ENCODE results near the gene ROR2. TPM values are rescaled to one million over a fixed set of nuclear protein-coding genes. Genes with fewer than 3 reads are reported as not detected.

The ROR2 gene
- total RNA-seq, 1 donor from 2014 or later = 0.32 TPM

GRCh38 chr9:91761362-91761761, 188.7 kb downstream of the ROR2 start:
- H3K27ac ChIP-seq = no peak overlapping the region
- intact Hi-C loops (cut with DNase I) = no loop called here
- H3K27me3 ChIP-seq = no peaks in the 10 kb centered on the region
- H3K4me3 ChIP-seq = no peak overlapping the region
- no peak for TF ChIP-seq CTCF (IDR thresholded peaks at IDR 0.05)
- DNase-seq (ENCODE audit: low spot score in 2 of 2) = no peak
- H3K4me1 ChIP-seq = no peaks in the 10 kb centered on the region
- no peaks in the 10 kb centered on the region for H3K9me3 ChIP-seq
- H3K36me3 ChIP-seq = no peaks in the 10 kb centered on the region

- no peaks in the 10 kb centered on the region for H3K4me1 ChIP-seq
- H3K36me3 ChIP-seq = no peaks in the 10 kb centered on the region
- H3K27me3 ChIP-seq = no peaks in the 10 kb centered on the region
- H3K9me3 ChIP-seq = no peaks in the 10 kb centered on the region
- no peak for TF ChIP-seq CTCF (IDR thresholded peaks at IDR 0.05)
- H3K4me3 ChIP-seq = no peak overlapping the region
- intact Hi-C loops (cut with DNase I) = no loop called here
- no peak for DNase-seq (ENCODE audit: low spot score in 2 of 2)
- H3K27ac ChIP-seq = no peak overlapping the region
Measured at GRCh38 chr9:91760906-91761305, 189.1 kb downstream of the ROR2 start.

- no peak for TF ChIP-seq CTCF (IDR thresholded peaks at IDR 0.05)
- Histone ChIP-seq H3K27ac (no peak overlapping the region), H3K4me3 (no peak overlapping the region), H3K9me3 (no peaks in the 10 kb centered on the region), H3K4me1 (no peaks in the 10 kb centered on the region), H3K27me3 (no peaks in the 10 kb centered on the region), H3K36me3 (no peaks in the 10 kb centered on the region)
- intact Hi-C loops (cut with DNase I) = no loop called here
- DNase-seq (ENCODE audit: low spot score in 2 of 2) = no peak
Measured at GRCh38 chr9:91758491-91758981, 191.5 kb downstream of the ROR2 start.

GRCh38 chr9:91757782-91758181, 192.2 kb downstream of the ROR2 start:
- intact Hi-C loops (cut with DNase I) = no loop called here
- no peak for TF ChIP-seq CTCF (IDR thresholded peaks at IDR 0.05)

GRCh38 chr9:91756510-91756780, 193.6 kb downstream of the ROR2 start:
- intact Hi-C loops (cut with DNase I) = no loop called here
- no peak for DNase-seq (ENCODE audit: low spot score in 2 of 2)
- Histone ChIP-seq H3K9me3 (no peaks in the 10 kb centered on the region), H3K4me3 (no peak overlapping the region), H3K27me3 (no peaks in the 10 kb centered on the region), H3K27ac (no peak overlapping the region), H3K4me1 (no peaks in the 10 kb centered on the region), H3K36me3 (no peaks in the 10 kb centered on the region)
- TF ChIP-seq CTCF (IDR thresholded peaks at IDR 0.05) = no peak

More at GRCh38 chr9:91757782-91758181, 192.2 kb downstream of the ROR2 start:
- Histone ChIP-seq H3K9me3 (no peaks in the 10 kb centered on the region), H3K36me3 (no peaks in the 10 kb centered on the region), H3K27ac (no peak overlapping the region), H3K4me3 (no peak overlapping the region), H3K27me3 (no peaks in the 10 kb centered on the region), H3K4me1 (no peaks in the 10 kb centered on the region)
- DNase-seq (ENCODE audit: low spot score in 2 of 2) = no peak

Data from ascending aorta (tissue), 2 donors.